GM12878 (cell line): ENCODE measurements around the gene ZFP62. TPM values are rescaled to one million over a fixed set of nuclear protein-coding genes. Genes with fewer than 3 reads are reported as not detected.
A peak's percentile ranks its signal among the peaks of the same experiment; 100 is the strongest.

Experiments used
- ATAC-seq: fragments of 200-7000 bp; cut with Tn5 transposase; 3 replicates; pipeline ENCODE4 v1.9.1; 2020; ENCODE audit warnings: mild to moderate bottlenecking, moderate library complexity
- BruUV-seq: library from RNA; stranded (reverse); fragments of 400-500 nt; replicated peaks from 2 replicates; lab custom pipeline; 2021; lab: Mats Ljungman, UMichigan
- CTCF ChIA-PET: fragments of 300-600 bp; sonication (Branson Sonifier 250); formaldehyde crosslinking; extraction: SDS; loops from one replicate; lab custom pipeline; 2021; ENCODE audit warnings: inconsistent platforms; lab: Yijun Ruan, JAX
- POLR2A ChIA-PET: fragments of 350-600 bp; formaldehyde crosslinking; extraction: SDS; loops from one replicate; lab custom pipeline; 2021; ENCODE audit warnings: inconsistent platforms; lab: Charles Lee
- RAD21 ChIA-PET: fragments of 300-600 bp; sonication (Branson Sonifier 250); formaldehyde crosslinking; loops from one replicate; lab custom pipeline; 2023; ENCODE audit warnings: antibody characterized with exemption; ENCODE audit not compliant: unreplicated experiment; lab: Charles Lee
- SMC1A ChIA-PET: fragments of 300-600 bp; sonication (Branson Sonifier 250); formaldehyde crosslinking; loops from one replicate; lab custom pipeline; 2023; ENCODE audit not compliant: unreplicated experiment, uncharacterized antibody; lab: Charles Lee
- DNase-seq: peaks from one replicate; pipeline ENCODE4 v3.0.0-alpha.2; 2011; ENCODE audit warnings: low read depth, low spot score
- FAIRE-seq: peaks from 3 replicates; lab custom pipeline; 2011; peaks lifted over from hg19 to GRCh38; lab: Jason Lieb, UNC
- H2AFZ ChIP-seq: 2 replicates; pipeline ENCODE4 v1.6.0; 2011; ENCODE audit warnings: low read depth, low read length, control low read depth; ENCODE audit not compliant: control insufficient read depth
- H3K27ac ChIP-seq: 2 replicates; pipeline ENCODE4 v1.5.1; 2011; ENCODE audit warnings: control low read depth; ENCODE audit not compliant: control insufficient read depth, insufficient read depth
- H3K27me3 ChIP-seq, 2 experiments: replicated peaks in 1 of 2; 2 replicates each; pipeline versions ENCODE4 v1.6.0 to v1.6.1; 2011; ENCODE audit warnings: low read length in 1 of 2; ENCODE audit not compliant: control insufficient read depth in 2 of 2, insufficient read depth in 2 of 2
- H3K36me3 ChIP-seq, 2 experiments: 2 replicates each; pipeline ENCODE4 v1.5.1; 2011; ENCODE audit warnings: low read length in 1 of 2; ENCODE audit not compliant: control insufficient read depth in 2 of 2, insufficient read depth in 2 of 2
- H3K4me1 ChIP-seq: 2 replicates; pipeline ENCODE4 v1.6.1; 2011; ENCODE audit warnings: mild to moderate bottlenecking, low read length, moderate library complexity, mixed read lengths; ENCODE audit not compliant: control insufficient read depth, insufficient read depth
- H3K4me2 ChIP-seq: 2 replicates; pipeline ENCODE4 v1.6.0; 2011; ENCODE audit warnings: control low read depth; ENCODE audit not compliant: control insufficient read depth, insufficient read depth
- H3K4me3 ChIP-seq: fragments of 200-600 bp; sonication (generic); 2 replicates; pipeline ENCODE4 v1.5.1; 2016
- H3K79me2 ChIP-seq: 2 replicates; pipeline ENCODE4 v1.6.0; 2011; ENCODE audit warnings: low read length; ENCODE audit not compliant: control insufficient read depth, insufficient read depth
- H3K9ac ChIP-seq: 2 replicates; pipeline ENCODE4 v1.8.0; 2011; ENCODE audit warnings: low read length, control low read depth, mixed read lengths; ENCODE audit not compliant: control insufficient read depth, insufficient read depth
- H3K9me3 ChIP-seq: replicated peaks from 3 replicates; pipeline ENCODE4 v1.5.1; 2011; ENCODE audit warnings: mild to moderate bottlenecking, low read length; ENCODE audit not compliant: control insufficient read depth, insufficient read depth
- H4K20me1 ChIP-seq: 2 replicates; pipeline ENCODE4 v1.6.0; 2011; ENCODE audit not compliant: control insufficient read depth, insufficient read depth
- BCLAF1 ChIP-seq: fragments of 450-650 bp; IDR thresholded peaks from 2 replicates; pipeline ENCODE4 v1.6.1; 2017; ENCODE audit warnings: antibody characterized with exemption, mild to moderate bottlenecking, moderate library complexity
- CREB1 ChIP-seq: IDR thresholded peaks from 2 replicates; pipeline ENCODE4 v1.6.1; 2012; ENCODE audit warnings: low read depth, mild to moderate bottlenecking, inconsistent platforms
- EGR1 ChIP-seq, 2 experiments: IDR thresholded peaks; 1 replicate in 1 of 2; 2 replicates in 1 of 2; pipeline ENCODE4 v1.6.1; 2011 to 2012; ENCODE audit warnings: low read depth in 2 of 2, low read length in 2 of 2, borderline replicate concordance in 1 of 2, mild to moderate bottlenecking in 1 of 2, moderate library complexity in 1 of 2
- NFYB ChIP-seq: IDR thresholded peaks from 2 replicates; pipeline ENCODE4 v1.6.1; 2011; ENCODE audit warnings: low read depth, mild to moderate bottlenecking, low read length, improper control_type of control experiment, moderate library complexity; ENCODE audit not compliant: insufficient read depth
- WGBS: methylation state at CpG from one replicate; pipeline ENCODE4 v1.1.6; 2016; ENCODE audit warnings: low lambda C conversion rate; ENCODE audit not compliant: insufficient replicate concordance, insufficient coverage; ENCODE audit errors: missing lambda C conversion rate; 5-methylcytosine and 5-hydroxymethylcytosine counted together
- in situ Hi-C: fragments of 300-500 bp; cut with MboI; formaldehyde crosslinking; loops from 9 replicates; pipeline ENCODE4 v1.14.3; 2018; ENCODE audit warnings: mixed read lengths
- intact Hi-C: fragments of 100-400 bp; cut with micrococcal nuclease; formaldehyde crosslinking; loops from one replicate; pipeline ENCODE4 v1.14.2; 2022; ENCODE audit not compliant: unreplicated experiment
- polyA plus RNA-seq, 11 experiments: library from polyadenylated mRNA; depleted of rRNA in 4 of 11; unstranded in 6 of 11; stranded (reverse) in 5 of 11; fragments of >200 nt; fragmentation: Nextera tagmentation in 4 of 11; fragmentation: Illumina TruSeq in 1 of 11; extraction: Ambion mirVana in 4 of 11; extraction: Trizol in 1 of 11; gene quantifications; 1 replicate in 1 of 11; 2 replicates in 10 of 11; pipeline versions ENCODE4 v1.2.1 to v1.2.3, GENCODE V29; 2011 to 2016; ENCODE audit warnings: inconsistent platforms in 2 of 11, missing spikeins in 2 of 11, low read depth in 1 of 11
- total RNA-seq, 4 experiments: library from RNA; depleted of rRNA in 3 of 4; stranded (reverse); fragments of >200 nt in 3 of 4; fragmentation: Illumina TruSeq in 1 of 4; extraction: Trizol in 1 of 4; gene quantifications; 2 replicates each; pipeline versions ENCODE4 v1.2.1 to v1.2.3, GENCODE V29; 2013 to 2021
- TF ChIP-seq, protein P1 (sequence below): fragments of 450-650 bp; IDR thresholded peaks from 2 replicates; pipeline ENCODE4 v1.6.1; 2017; ENCODE audit warnings: mild to moderate bottlenecking, low read depth, inconsistent platforms; ENCODE audit not compliant: poor library complexity, severe bottlenecking

The ZFP62 gene
- total and polyA plus RNA-seq, 10 of the 15 experiments (the other 5 are each of a cell fraction or from before 2014, with no cell fraction given) = 9.2 to 39.7 (median 21.1) TPM

DNA sequence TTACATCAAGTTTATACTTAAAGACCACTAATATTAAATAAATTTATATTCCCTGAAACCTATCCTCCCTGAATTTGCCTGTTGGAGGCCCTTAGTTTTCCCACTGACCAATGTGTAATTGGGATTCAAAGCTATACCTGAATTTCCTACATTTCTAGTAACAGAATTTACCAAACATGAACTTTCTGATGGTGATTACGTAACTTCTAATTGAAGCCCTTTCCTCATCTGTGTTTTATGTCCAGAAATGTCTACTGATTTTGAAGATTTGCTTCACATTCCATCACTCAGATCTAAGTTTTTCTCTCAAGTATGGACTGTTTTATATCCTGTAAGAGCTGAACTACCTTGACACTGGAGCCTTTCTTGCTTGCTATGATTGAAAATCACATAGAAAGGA is 12.8 kb downstream of the ZFP62 start (continued):
- TF ChIP-seq, protein P1, sequence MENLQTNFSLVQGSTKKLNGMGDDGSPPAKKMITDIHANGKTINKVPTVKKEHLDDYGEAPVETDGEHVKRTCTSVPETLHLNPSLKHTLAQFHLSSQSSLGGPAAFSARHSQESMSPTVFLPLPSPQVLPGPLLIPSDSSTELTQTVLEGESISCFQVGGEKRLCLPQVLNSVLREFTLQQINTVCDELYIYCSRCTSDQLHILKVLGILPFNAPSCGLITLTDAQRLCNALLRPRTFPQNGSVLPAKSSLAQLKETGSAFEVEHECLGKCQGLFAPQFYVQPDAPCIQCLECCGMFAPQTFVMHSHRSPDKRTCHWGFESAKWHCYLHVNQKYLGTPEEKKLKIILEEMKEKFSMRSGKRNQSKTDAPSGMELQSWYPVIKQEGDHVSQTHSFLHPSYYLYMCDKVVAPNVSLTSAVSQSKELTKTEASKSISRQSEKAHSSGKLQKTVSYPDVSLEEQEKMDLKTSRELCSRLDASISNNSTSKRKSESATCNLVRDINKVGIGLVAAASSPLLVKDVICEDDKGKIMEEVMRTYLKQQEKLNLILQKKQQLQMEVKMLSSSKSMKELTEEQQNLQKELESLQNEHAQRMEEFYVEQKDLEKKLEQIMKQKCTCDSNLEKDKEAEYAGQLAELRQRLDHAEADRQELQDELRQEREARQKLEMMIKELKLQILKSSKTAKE = no peak
- TF ChIP-seq CREB1 (no peak), BCLAF1 (no peak)

DNA sequence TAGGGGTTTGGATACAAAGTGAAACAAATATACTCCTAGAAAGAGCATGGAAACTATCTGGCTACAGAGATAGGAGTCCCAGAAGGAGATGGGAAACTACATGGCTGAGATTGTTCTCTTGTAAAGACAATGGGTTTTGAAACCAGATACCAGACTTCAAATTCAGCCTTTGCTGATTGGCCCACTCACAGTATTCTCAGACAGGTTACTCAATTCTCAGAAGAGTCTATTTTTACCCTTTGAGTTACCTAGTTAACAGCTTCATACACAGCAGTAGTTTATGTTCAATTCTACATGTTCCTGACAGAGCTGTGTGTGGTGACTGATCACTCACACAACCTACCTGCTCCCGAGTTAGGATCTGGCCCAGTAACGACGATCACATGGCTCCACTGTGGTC is 14.1 kb downstream of the ZFP62 start:
- peaks cover 12 to 22% of the 10 kb centered on the region in 2 experiments for H3K36me3 ChIP-seq
- no peaks in the 10 kb centered on the region for H3K4me1 ChIP-seq
- ChIA-PET POLR2A (interaction anchor here (1.4 kb wide), 1 partner anchor 15 kb away, joined by 4 read pairs; no protein-coding TSS in a partner anchor), RAD21 (interaction anchor here (1.0 kb wide), 1 partner anchor 192 kb away, joined by 3 read pairs; no protein-coding TSS in a partner anchor), CTCF (interaction anchor here (1.1 kb wide), 1 partner anchor 34 kb away, joined by 3 read pairs; no protein-coding TSS in a partner anchor), SMC1A (no interaction called here)
- no peak overlapping the region for H3K4me2 ChIP-seq
- TF ChIP-seq EGR1 (IDR thresholded peaks at IDR 0.05; ENCODE audit: borderline replicate concordance in 1 of 2, low read depth in 2 of 2, low read length in 2 of 2) (no peak), NFYB (peak; percentile 54; the same call in 1 of the 2 replicates)
- H2AFZ ChIP-seq = no peak overlapping the region
- no peak overlapping the region for H3K27ac ChIP-seq
- H3K4me3 ChIP-seq = no peak overlapping the region
- no peak for DNase-seq
- in situ Hi-C loops (no loop called here), intact Hi-C loops (no loop called here)
- no peak for FAIRE-seq
- no peaks in the 10 kb centered on the region for H3K79me2 ChIP-seq
- BruUV-seq = no TSS peak
- peak; percentile 39; the same call in 2 of the 3 replicates for ATAC-seq
- no peak overlapping the region for H3K9ac ChIP-seq
- no peaks in the 10 kb centered on the region for H3K27me3 ChIP-seq
- H3K9me3 ChIP-seq = peaks cover 37% of the 10 kb centered on the region
- no peaks in the 10 kb centered on the region for H4K20me1 ChIP-seq
- 76% methylated on average over 3 of the region's 3 CpGs for WGBS
